Measurements from ENCODE around the gene CORO1C. TPM values are rescaled to one million over a fixed set of nuclear protein-coding genes. Genes with fewer than 3 reads are reported as not detected.
A peak's percentile ranks its signal among the peaks of the same experiment; 100 is the strongest.

CORO1C gene
- total RNA-seq, 4 donors from 2014 or later: 68.1 to 153 (median 128) TPM

GRCh38 chr12:108640802-108641445 is 90.4 kb downstream of the CORO1C start:
- intact Hi-C loops (cut with DNase I; ENCODE audit: low total_unique reads) (no loop called here), in situ Hi-C loops (cut with MboI; ENCODE audit: low pct_ligation_motif_present in 1 of 4, low pct_unique_long_range_greater_than_20kb in 1 of 4, low sequenced_read_pairs in 3 of 4) (no loop called here)
- no peak for TF ChIP-seq CTCF (IDR thresholded peaks at IDR 0.05)
- TF ChIP-seq EP300 (IDR thresholded peaks at IDR 0.05; ENCODE audit: low read depth): no peak
- TF ChIP-seq POLR2A (IDR thresholded peaks at IDR 0.05): no peak
- TF ChIP-seq POLR2AphosphoS5 (IDR thresholded peaks at IDR 0.05): no peak
- Histone ChIP-seq H3K27ac (peak overlapping the region in 3 of 4 donors; percentile 15 to 55 (median 30)), H3K4me3 (no peak overlapping the region), H3K9me3 (no peaks in the 10 kb centered on the region), H3K36me3 (peaks cover 0 to 11% (median 0%) of the 10 kb centered on the region in 4 donors), H3K27me3 (no peaks in the 10 kb centered on the region), H3K4me1 (peaks cover 3 to 42% (median 17%) of the 10 kb centered on the region in 4 donors)
- DNase-seq: peak; percentile 68
- 73 to 74% methylated on average over 2 to 10 of the region's 10 CpGs for WGBS, 2 donors (ENCODE audit: low coverage in 1 of 2)

GRCh38 chr12:108638997-108639822 is 92.1 kb downstream of the CORO1C start:
- in situ Hi-C loops (cut with MboI; ENCODE audit: low pct_ligation_motif_present in 1 of 4, low pct_unique_long_range_greater_than_20kb in 1 of 4, low sequenced_read_pairs in 3 of 4) (no loop called here), intact Hi-C loops (cut with DNase I; ENCODE audit: low total_unique reads) (no loop called here)
- Histone ChIP-seq H3K4me1 (peaks cover 7 to 55% (median 21%) of the 10 kb centered on the region in 4 donors), H3K9me3 (no peaks in the 10 kb centered on the region), H3K27ac (peak overlapping the region; percentile 44 to 65 (median 50)), H3K27me3 (no peaks in the 10 kb centered on the region), H3K4me3 (no peak overlapping the region), H3K36me3 (peaks cover 0 to under 1% (median 0%) of the 10 kb centered on the region in 4 donors)
- WGBS, 2 donors (ENCODE audit: low coverage in 1 of 2): 87 to 89% methylated on average over 6 to 11 of the region's 11 CpGs
- DNase-seq: no peak
- no peak for TF ChIP-seq CTCF (IDR thresholded peaks at IDR 0.05)
- TF ChIP-seq POLR2AphosphoS5 (IDR thresholded peaks at IDR 0.05): no peak
- TF ChIP-seq POLR2A (IDR thresholded peaks at IDR 0.05): no peak
- TF ChIP-seq EP300 (IDR thresholded peaks at IDR 0.05; ENCODE audit: low read depth): no peak

GRCh38 chr12:108638141-108638827 is 93.0 kb downstream of the CORO1C start:
- Histone ChIP-seq H3K4me1 (peaks cover 4 to 46% (median 22%) of the 10 kb centered on the region in 4 donors), H3K36me3 (no peaks in the 10 kb centered on the region), H3K27ac (peak overlapping the region; percentile 44 to 65 (median 50)), H3K27me3 (no peaks in the 10 kb centered on the region), H3K4me3 (no peak overlapping the region), H3K9me3 (no peaks in the 10 kb centered on the region)
- no peak for TF ChIP-seq CTCF (IDR thresholded peaks at IDR 0.05)
- no peak for TF ChIP-seq POLR2AphosphoS5 (IDR thresholded peaks at IDR 0.05)
- in situ Hi-C loops (cut with MboI; ENCODE audit: low pct_ligation_motif_present in 1 of 4, low pct_unique_long_range_greater_than_20kb in 1 of 4, low sequenced_read_pairs in 3 of 4): no loop called here
- intact Hi-C loops (cut with DNase I; ENCODE audit: low total_unique reads): no loop called here
- WGBS, 2 donors (ENCODE audit: low coverage in 1 of 2): 51 to 80% methylated on average over 1 to 18 of the region's 18 CpGs
- DNase-seq: peak; percentile 42

All from transverse colon (tissue), 4 donors.